ENCODE data around the gene A2M. TPM values are rescaled to one million over a fixed set of nuclear protein-coding genes. Genes with fewer than 3 reads are reported as not detected.

Gene A2M
- total RNA-seq, 1 donor from 2014 or later = 1.1 TPM

DNA sequence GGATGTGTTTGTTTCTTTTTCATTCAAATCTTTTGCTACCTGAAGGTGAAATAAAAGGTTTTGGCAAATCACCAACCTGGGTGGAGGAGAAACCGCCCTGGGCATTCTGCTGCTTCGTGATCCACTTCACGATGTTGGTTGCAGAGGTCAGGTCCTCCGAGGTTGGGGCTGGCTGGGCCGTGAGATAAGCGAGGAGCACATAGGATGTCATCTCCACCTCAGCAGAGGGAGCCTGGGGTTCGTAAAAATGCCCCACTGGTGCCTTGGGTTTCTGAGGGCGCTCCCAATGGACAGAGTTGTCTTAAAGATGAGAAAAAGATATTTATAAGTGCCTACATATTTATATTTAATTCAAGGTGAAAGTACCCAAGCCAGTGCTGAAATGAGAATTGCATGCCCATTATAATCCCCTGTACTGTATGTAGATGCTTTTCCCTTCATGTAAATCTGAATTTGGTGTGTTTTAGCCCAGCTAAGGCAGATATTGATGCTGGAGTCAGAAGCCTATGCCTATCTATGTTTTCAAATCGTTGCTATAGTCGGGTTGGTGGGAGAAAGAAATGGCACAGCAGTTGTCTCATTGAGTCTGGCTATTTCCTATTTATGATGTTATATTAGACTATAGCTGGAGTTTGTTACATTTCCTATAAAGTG is 41.1 kb downstream of the A2M start:
- Mint-ChIP-seq H3K36me3 (ENCODE audit: insufficient read depth) (no peaks in the 10 kb centered on the region), H3K9me3 (ENCODE audit: low read depth) (peaks cover 3% of the 10 kb centered on the region), H3K27me3 (no peaks in the 10 kb centered on the region), H3K27ac (no peak overlapping the region), H3K4me3 (ENCODE audit: low read depth) (no peak overlapping the region), H3K4me1 (ENCODE audit: low read depth) (no peaks in the 10 kb centered on the region)
- no peak for DNase-seq (ENCODE audit: low spot score, unreplicated experiment)
- TF ChIP-seq, protein P1, sequence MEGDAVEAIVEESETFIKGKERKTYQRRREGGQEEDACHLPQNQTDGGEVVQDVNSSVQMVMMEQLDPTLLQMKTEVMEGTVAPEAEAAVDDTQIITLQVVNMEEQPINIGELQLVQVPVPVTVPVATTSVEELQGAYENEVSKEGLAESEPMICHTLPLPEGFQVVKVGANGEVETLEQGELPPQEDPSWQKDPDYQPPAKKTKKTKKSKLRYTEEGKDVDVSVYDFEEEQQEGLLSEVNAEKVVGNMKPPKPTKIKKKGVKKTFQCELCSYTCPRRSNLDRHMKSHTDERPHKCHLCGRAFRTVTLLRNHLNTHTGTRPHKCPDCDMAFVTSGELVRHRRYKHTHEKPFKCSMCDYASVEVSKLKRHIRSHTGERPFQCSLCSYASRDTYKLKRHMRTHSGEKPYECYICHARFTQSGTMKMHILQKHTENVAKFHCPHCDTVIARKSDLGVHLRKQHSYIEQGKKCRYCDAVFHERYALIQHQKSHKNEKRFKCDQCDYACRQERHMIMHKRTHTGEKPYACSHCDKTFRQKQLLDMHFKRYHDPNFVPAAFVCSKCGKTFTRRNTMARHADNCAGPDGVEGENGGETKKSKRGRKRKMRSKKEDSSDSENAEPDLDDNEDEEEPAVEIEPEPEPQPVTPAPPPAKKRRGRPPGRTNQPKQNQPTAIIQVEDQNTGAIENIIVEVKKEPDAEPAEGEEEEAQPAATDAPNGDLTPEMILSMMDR (IDR thresholded peaks at IDR 0.05; ENCODE audit: unreplicated experiment) = no peak

DNA sequence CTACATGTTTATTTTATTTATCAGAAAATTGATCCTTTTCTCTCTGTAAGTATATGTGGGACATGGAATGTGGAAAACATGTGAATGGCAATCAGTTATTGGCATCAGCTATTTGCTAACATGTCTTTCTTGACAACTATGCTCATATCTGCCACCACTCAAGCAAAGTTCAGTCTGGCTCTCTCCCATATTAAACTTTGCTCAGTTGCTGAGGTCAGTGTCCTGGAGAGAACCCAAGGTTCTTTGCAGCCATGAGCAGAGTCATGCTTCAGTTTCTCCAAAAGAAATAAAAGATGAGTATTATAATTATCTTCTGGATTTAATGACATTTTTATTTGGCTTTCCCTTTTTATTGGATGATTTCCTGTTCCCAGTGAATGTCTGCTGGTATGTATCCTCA is 42.6 kb downstream of the A2M start:
- TF ChIP-seq, protein P1 (IDR thresholded peaks at IDR 0.05; ENCODE audit: unreplicated experiment) = no peak
- no peaks in the 10 kb centered on the region for H3K4me1 Mint-ChIP-seq (ENCODE audit: low read depth)
- H3K4me3 Mint-ChIP-seq (ENCODE audit: low read depth) = no peak overlapping the region
- no peak overlapping the region for H3K27ac Mint-ChIP-seq
- H3K27me3 Mint-ChIP-seq = no peaks in the 10 kb centered on the region
- H3K36me3 Mint-ChIP-seq (ENCODE audit: insufficient read depth) = no peaks in the 10 kb centered on the region
- DNase-seq (ENCODE audit: low spot score, unreplicated experiment) = no peak
- H3K9me3 Mint-ChIP-seq (ENCODE audit: low read depth) = peaks cover under 1% of the 10 kb centered on the region

DNA sequence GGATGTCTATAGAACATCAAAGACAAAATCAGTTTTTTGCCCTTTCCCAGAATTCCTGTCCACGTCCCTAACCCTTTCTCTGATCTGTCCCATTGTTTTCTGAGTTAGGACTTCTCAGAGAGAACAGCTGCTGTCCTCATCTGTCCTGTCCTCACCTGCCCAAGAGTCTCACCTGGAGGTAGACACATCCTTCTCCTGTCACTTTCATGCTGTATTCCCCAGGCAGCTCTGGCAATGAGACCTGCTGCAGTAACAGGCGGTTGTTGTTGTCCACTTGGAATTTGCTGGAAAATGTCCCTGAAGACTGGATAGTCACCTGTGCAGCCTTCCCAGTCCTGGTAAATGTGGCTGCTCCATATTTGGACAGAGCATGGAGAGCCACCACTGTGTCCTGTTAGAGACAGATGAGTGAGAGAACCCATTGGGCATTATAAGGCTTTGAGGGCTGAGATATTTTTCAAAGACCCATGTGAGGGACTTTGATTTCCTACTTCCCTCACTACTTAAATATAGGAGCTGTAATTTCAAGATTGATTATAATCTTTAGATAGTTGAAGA is 43.2 kb downstream of the A2M start:
- DNase-seq (ENCODE audit: low spot score, unreplicated experiment) = no peak
- Mint-ChIP-seq H3K4me3 (ENCODE audit: low read depth) (no peak overlapping the region), H3K9me3 (ENCODE audit: low read depth) (no peaks in the 10 kb centered on the region), H3K4me1 (ENCODE audit: low read depth) (no peaks in the 10 kb centered on the region), H3K27ac (no peak overlapping the region), H3K27me3 (no peaks in the 10 kb centered on the region), H3K36me3 (ENCODE audit: insufficient read depth) (no peaks in the 10 kb centered on the region)
- TF ChIP-seq, protein P1 (IDR thresholded peaks at IDR 0.05; ENCODE audit: unreplicated experiment) = no peak

DNA sequence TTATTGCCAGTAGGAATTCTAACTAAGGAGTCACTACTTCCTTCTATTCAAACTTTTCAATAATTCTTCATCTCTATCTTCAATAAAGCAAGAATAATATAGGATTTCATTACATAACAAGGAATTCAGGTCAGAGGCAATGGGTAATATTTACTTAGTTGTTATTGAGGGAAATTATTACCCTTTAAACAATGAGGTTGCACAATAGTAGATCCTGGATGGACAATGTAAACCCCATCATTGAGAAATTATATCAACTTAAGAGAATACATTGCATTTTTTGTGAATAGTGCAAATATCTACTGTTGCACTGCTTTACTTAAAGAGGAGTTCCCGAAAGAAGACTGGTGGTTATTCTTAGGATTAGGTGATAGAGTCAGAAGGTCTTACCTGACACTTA is 43.8 kb downstream of the A2M start:
- Mint-ChIP-seq H3K9me3 (ENCODE audit: low read depth) (no peaks in the 10 kb centered on the region), H3K27ac (no peak overlapping the region), H3K27me3 (no peaks in the 10 kb centered on the region), H3K4me1 (ENCODE audit: low read depth) (no peaks in the 10 kb centered on the region), H3K36me3 (ENCODE audit: insufficient read depth) (no peaks in the 10 kb centered on the region), H3K4me3 (ENCODE audit: low read depth) (no peak overlapping the region)
- no peak for DNase-seq (ENCODE audit: low spot score, unreplicated experiment)
- TF ChIP-seq, protein P1 (IDR thresholded peaks at IDR 0.05; ENCODE audit: unreplicated experiment) = no peak

DNA sequence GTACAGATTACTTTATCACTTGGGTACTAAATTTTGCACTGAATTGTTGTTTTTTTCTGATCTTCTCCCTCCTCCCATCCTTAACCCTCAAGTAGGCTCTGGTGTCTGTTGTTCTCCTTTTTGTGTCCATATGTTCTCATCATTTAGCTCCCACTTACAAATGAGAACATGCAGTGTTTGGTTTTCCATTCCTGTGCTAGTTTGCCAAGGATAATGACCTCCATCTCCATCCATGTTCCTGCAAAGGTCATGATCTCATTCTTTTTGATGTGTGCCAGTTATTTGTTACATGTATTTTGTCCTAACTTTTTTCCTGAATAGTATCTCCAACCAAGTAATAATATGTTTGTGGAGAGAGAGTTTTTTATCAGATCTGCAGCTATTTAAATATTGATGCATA is 44.2 kb downstream of the A2M start:
- no peaks in the 10 kb centered on the region for H3K27me3 Mint-ChIP-seq
- H3K4me1 Mint-ChIP-seq (ENCODE audit: low read depth) = no peaks in the 10 kb centered on the region
- H3K9me3 Mint-ChIP-seq (ENCODE audit: low read depth) = no peaks in the 10 kb centered on the region
- TF ChIP-seq, protein P1 (IDR thresholded peaks at IDR 0.05; ENCODE audit: unreplicated experiment) = no peak
- DNase-seq (ENCODE audit: low spot score, unreplicated experiment) = no peak
- no peaks in the 10 kb centered on the region for H3K36me3 Mint-ChIP-seq (ENCODE audit: insufficient read depth)
- H3K4me3 Mint-ChIP-seq (ENCODE audit: low read depth) = no peak overlapping the region
- no peak overlapping the region for H3K27ac Mint-ChIP-seq
